DMS153 (cell line): ENCODE results near the gene DPF3.

Experiments
- DNase-seq: peaks from one replicate; lab custom pipeline; 2025; lab: John Stamatoyannopoulos, UW

Gene DPF3

GRCh38 chr14:72680853-72681640 lies 212.9 kb downstream of the DPF3 start:
- DNase-seq: no peak

- DNase-seq: no peak
Observed at GRCh38 chr14:72679536-72680151, 214.3 kb downstream of the DPF3 start.

GRCh38 chr14:72679141-72679535 lies 214.8 kb downstream of the DPF3 start:
- DNase-seq: no peak

- no peak for DNase-seq
Observed at GRCh38 chr14:72678356-72678755, 215.5 kb downstream of the DPF3 start.

GRCh38 chr14:72677664-72678063 lies 216.2 kb downstream of the DPF3 start:
- DNase-seq: no peak

GRCh38 chr14:72675126-72675525 lies 218.8 kb downstream of the DPF3 start:
- no peak for DNase-seq

- no peak for DNase-seq
Observed at GRCh38 chr14:72673179-72673578, 220.7 kb downstream of the DPF3 start.

- DNase-seq: no peak
Observed at GRCh38 chr14:72666610-72667009, 227.3 kb downstream of the DPF3 start.

- no peak for DNase-seq
Observed at GRCh38 chr14:72665259-72665658, 228.6 kb downstream of the DPF3 start.

GRCh38 chr14:72664651-72665050 lies 229.2 kb downstream of the DPF3 start:
- DNase-seq: no peak

GRCh38 chr14:72663956-72664650 lies 229.8 kb downstream of the DPF3 start:
- DNase-seq: no peak

- no peak for DNase-seq
Observed at GRCh38 chr14:72663076-72663487, 230.8 kb downstream of the DPF3 start.

- no peak for DNase-seq
Observed at GRCh38 chr14:72662214-72662613, 231.7 kb downstream of the DPF3 start.

GRCh38 chr14:72657214-72657921 lies 236.5 kb downstream of the DPF3 start:
- no peak for DNase-seq

- DNase-seq: no peak
Observed at GRCh38 chr14:72653026-72653425, 240.9 kb downstream of the DPF3 start.

GRCh38 chr14:72652179-72652578 lies 241.7 kb downstream of the DPF3 start:
- no peak for DNase-seq

GRCh38 chr14:72651714-72652113 lies 242.2 kb downstream of the DPF3 start:
- no peak for DNase-seq

GRCh38 chr14:72651081-72651480 lies 242.8 kb downstream of the DPF3 start:
- DNase-seq: no peak

- no peak for DNase-seq
Observed at GRCh38 chr14:72649603-72650227, 244.2 kb downstream of the DPF3 start.

- DNase-seq: no peak
Observed at GRCh38 chr14:72647782-72648181, 246.1 kb downstream of the DPF3 start.

GRCh38 chr14:72646861-72647528 lies 246.9 kb downstream of the DPF3 start:
- no peak for DNase-seq
